NOMO-1 treated with DMSO at 0.1 percent for 48 hours (cell line): ENCODE results near the gene DEDD.

Experiments
- DNase-seq: peaks from one replicate; lab custom pipeline; 2025; ENCODE audit not compliant: unreplicated experiment; lab: John Stamatoyannopoulos, UW

Gene DEDD

DNA sequence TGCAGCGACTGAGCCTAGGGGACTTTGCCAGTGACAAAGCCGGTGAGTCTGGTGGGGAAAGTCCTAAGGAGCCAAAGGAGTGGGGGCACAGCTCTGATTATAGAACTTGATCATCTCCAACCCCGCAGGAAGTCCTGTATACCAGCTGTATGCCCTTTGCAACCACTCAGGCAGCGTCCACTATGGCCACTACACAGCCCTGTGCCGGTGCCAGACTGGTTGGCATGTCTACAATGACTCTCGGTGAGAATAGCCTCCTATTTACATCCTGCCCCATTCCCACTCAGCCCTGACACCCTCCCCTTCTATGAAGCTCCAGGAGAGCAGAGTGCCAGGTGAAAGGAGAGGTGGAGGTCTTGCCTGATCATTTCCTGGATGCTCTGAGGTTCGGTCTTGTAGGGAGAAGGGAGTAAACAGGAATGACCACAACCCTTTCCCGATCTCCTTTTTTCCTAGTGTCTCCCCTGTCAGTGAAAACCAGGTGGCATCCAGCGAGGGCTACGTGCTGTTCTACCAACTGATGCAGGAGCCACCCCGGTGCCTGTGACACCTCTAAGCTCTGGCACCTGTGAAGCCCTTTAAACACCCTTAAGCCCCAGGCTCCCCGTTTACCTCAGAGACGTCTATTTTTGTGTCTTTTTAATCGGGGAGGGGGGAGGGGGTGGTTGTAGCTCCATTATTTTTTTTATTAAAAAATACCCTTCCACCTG is 32.6 kb upstream of the DEDD start:
- DNase-seq: no peak

DNA sequence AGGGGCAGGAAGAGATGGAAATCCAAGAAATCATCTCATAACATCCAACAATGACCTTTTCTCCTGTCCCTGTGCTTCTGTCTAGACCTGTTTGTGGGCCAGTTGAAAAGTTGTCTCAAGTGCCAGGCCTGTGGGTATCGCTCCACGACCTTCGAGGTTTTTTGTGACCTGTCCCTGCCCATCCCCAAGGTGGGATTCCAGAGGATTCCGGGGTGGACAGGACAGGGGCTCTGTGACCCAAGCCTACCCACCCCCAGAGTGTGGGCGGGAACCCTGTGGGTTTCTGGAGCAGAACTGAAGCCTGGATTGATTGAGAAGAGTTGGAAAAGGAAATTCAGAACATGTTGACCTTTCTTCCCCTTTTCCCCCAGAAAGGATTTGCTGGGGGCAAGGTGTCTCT is 31.3 kb upstream of the DEDD start:
- DNase-seq: no peak

DNA sequence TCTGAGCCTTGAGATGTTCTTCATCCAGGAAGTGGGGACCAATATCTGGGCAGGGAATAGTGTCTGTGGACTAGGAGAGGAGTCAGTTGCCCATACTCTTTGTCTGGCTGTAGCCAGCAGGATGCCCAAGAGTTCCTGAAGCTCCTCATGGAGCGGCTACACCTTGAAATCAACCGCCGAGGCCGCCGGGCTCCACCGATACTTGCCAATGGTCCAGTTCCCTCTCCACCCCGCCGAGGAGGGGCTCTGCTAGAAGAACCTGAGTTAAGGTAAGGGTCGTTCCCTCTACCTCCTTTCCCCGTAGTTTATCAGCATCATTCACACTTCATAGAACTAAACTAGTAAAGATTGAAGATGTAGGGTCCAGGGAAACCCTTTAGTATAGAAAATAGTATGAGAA is 30.3 kb upstream of the DEDD start:
- DNase-seq: no peak

DNA sequence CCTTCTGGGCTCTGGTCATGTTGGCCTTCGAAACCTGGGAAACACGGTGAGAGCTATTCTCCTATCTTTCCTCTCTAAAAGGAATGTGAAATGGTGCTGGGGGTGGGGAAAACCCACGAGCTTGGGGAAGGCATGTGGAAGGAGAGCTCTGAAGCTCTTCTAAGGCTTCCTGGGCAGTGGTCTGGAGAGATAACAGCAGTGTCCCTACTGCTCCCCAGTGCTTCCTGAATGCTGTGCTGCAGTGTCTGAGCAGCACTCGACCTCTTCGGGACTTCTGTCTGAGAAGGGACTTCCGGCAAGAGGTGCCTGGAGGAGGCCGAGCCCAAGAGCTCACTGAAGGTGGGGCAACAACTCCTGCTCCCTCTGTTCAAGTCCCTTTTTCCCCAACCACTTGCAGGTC is 29.6 kb upstream of the DEDD start:
- DNase-seq: no peak

DNA sequence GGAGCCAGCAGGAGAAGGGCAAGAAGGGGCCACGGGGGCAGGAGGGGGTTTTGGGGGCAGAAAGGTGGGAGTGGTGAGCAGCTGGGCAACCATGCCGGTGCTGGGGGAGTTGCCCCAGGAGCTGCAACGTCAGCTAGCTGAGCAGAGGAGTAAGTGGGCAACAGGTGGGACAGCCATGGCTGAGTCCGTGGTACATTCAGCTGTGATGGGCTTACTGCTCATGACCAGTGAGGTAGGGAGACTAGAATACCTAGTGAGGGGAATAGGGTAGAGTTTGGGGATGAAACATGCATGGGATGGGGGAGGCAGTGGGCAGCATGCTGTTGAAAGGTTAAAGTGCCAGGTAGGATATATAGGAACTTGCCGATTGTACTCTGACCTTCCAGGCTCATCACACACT is 29.2 kb upstream of the DEDD start:
- no peak for DNase-seq

DNA sequence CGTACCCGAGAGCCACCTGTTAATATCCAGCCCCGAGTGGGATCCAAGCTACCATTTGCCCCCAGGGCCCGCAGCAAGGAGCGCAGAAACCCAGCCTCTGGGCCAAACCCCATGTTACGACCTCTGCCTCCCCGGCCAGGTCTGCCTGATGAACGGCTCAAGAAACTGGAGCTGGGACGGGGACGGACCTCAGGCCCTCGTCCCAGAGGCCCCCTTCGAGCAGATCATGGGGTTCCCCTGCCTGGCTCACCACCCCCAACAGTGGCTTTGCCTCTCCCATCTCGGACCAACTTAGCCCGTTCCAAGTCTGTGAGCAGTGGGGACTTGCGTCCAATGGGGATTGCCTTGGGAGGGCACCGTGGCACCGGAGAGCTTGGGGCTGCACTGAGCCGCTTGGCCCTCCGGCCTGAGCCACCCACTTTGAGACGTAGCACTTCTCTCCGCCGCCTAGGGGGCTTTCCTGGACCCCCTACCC is 28.2 kb upstream of the DEDD start:
- no peak for DNase-seq

DNA sequence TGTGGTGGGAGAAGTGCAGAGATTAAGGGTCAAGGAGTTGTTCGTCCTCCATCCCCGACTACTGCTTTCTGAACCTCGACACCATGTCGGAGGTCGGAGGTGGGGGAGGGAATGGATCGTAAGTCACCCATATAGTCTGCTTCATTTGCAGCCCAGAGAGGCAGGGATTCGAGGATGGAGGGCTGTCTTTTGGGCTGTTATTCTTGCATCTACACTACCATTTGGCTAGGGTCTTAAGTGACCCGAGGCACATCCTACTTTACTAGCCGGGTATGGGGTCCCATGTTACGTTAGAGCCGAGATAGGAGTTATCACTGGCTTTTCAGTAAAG is 27.4 kb upstream of the DEDD start:
- DNase-seq: no peak

DNA sequence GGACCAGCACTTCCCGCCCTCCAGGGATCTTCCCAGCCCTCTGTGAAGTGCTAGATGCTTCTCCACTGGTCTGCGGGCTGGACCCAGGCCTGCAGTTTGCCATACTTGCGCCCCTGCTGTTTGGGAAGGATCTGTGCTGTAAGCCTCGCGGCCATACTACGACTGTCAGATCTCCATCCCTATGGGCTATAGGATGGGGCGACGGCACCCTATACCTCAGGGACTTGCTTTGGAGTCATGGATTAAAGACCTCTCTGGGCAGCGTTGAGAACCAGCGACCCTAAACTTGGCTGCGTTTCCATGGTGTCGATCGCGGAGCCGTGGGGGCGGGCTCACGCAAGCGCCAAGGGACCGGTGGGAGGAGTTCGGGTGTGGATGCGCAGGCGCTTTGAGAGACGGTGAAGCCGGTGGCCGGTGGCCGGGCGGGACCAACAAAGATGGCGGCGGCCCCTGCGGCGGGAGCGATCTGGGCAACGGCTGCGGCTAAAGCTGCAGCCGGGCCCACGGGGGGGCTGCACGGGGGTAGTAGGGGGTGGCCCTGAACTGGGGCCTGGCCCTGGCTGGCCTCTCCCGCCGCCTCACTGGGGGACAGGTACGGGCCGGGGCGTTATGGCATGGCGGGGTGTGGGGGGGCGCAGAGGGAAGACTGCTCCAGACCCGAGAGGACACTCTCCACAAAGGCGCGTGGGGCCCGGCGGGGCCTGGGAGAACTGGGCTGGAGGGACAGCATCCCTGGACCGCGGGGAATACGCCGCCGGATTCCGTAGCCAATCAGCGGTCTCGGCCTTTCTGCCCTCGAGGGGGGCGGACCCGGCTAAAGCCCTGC is 26.8 kb upstream of the DEDD start, which contains the start of gene USP21:
TSS of gene USP21 (plus strand) at position 414 of the 826 bp plus-strand sequence. CDS start 1,141 bp downstream, outside the sequence.
- peak; percentile 85 for DNase-seq

DNA sequence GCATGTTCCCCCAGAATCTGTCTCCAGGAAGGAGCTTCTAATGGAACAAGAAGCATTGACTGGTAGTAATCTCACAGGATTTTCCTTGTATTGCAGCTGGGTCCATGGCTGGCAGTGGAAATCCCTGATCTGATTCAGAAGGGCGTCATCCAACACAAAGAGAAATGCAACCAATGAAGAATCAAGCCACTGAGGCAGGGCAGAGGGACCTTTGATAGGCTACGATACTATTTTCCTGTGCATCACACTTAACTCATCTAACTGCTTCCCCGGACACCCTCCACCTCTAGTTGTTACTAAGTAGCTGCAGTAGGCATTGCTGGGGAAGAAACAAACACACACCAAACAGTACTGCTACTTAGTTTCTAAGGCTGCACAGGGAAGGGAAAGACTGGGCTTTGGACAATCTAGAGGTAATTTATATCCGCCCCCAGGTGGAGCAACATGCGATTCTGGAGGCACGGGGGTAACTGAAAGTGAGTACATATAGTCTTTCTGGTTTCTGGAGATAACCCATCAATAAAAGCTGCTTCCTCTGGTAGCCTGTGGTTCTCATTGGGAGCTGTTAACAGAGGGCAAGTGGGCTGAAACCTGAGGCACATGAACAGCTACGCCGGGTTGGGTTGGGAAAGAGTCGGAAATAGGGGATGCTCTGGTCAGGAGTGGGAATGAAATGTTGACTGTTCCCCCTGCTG is 26.0 kb upstream of the DEDD start:
- no peak for DNase-seq

DNA sequence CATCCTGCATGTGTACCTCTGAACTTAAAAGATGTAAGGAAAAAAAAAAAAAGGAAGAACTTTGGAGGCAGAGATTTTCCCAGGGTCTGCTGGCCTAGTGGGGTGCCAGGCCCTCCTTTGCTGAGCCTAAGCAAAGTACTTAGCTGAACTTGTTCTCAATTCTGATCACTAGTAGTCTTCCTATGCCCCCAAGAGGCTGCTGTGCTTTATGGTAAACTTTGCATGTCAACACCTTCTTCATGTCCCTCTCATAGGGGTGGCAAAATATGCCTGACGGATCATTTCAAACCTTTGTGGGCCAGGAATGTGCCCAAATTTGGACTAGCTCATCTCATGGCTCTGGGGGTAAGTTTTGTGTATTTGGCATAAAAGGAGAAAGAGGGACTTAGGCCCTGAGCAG is 25.4 kb upstream of the DEDD start:
- no peak for DNase-seq

DNA sequence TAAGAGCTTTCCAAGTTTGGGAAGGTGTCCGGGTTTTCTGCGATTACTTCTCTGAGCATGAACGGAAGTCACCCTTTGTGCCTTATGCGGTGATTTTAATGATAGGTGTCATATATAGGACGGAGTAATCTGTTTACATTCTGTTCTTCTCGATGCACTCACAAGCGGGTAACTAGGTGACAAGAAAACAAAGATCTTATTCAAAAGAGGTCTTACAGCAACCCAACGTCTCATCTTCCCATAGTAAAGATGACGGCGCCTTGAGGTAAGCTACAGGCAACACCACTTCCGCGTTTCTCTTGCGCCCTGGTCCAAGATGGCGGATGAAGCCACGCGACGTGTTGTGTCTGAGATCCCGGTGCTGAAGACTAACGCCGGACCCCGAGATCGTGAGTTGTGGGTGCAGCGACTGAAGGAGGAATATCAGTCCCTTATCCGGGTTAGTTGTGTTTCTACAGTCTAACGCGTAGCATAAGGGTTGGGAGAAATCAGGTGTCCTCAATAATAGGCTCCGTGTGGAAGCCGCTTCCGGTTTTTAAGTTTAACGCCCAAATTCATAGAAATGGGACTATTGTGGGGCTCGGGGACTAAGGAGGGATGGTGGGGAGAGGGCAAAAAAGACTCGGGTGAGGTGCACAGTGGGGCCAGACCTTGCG is 21.3 kb upstream of the DEDD start, which contains the start of gene UFC1:
TSS of gene UFC1 (plus strand) at position 297 of the 656 bp plus-strand sequence. CDS start at position 317, 20 bp downstream.
- DNase-seq: peak; percentile 93

DNA sequence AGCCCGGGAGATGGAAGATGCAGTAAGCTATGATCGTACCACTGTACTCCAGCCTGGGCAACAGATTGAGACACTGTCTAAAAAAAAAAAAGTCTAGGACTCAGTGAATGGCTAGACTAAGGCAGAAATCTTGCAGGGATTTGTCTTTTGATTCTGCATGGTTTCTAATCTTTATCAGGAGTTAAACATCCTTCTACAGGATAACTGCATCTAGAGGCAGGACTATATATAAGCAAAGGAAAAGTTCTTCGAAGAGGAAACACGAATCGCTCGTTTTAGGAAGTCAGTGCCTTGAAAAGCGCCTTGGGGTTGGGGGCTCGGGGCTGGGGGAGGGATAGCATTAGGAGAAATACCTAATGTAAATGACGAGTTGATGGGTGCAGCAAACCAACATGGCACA is 20.7 kb upstream of the DEDD start:
- DNase-seq: no peak

DNA sequence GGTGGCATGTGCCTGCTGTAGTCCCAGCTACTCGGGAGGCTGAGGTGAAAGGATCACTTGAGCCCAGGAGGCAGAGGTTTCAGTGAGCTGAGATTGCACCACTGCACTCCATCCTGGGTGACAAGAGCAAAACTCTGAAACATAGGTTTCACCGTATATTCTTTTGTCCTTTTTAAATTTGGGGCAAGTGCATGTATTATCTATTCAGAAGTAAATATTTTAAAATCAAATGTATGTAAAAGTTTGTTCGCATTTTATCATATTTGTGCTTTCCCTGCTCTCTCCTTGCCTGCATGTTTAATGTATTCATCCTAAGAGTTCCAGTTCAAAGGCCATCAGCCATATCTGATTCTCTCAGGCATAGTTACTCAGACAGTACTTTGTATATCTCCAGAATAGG is 13.4 kb upstream of the DEDD start:
- DNase-seq: no peak

DNA sequence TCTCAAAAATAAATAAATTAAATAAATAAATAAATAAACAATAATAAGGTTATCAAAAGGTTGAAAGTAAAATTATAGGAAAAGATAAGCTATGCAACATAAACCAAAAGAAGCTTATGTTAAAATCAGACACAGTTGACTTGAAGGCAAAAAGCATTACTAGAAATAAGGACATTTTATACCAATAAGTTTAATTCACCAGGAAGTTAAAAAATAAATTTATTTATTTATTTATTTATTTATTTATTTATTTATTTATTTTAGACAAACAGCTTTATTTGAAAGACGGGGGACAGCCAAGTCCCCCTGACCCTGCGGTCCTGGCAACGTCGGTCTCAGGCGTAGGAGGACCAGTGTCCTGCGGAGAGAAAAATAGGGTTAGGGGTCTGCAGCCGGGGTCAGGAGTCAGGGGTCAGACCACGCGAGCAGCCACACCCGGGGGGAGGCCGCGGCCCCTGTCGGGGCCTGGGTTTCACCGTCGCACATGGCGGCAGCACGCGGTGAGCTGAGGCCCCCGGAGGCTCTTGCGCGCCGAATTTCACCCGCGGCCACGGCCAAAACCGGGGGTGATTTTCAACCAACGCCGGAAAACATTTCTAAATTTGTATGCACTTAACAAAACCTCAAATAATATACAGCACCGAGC is 8.4 kb upstream of the DEDD start:
- no peak for DNase-seq

DNA sequence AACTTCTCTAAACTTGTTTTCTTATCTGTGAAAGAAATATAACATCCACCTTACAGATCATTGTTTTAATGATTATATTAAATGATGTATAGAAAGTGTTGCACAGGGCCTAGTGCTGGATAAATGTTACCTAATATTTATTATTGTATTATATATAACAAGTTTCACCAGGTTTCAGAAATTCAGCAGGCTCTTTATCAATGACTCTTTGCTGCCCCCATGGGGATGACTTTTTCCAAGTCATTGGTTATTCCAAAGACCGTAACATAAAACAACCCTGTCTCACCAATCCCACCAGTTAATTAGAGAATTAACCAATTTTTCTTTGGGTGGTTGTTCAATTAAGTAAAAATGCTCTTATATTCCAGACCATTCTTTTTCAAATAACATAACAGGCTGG is 7.3 kb upstream of the DEDD start:
- DNase-seq: peak; percentile 38

DNA sequence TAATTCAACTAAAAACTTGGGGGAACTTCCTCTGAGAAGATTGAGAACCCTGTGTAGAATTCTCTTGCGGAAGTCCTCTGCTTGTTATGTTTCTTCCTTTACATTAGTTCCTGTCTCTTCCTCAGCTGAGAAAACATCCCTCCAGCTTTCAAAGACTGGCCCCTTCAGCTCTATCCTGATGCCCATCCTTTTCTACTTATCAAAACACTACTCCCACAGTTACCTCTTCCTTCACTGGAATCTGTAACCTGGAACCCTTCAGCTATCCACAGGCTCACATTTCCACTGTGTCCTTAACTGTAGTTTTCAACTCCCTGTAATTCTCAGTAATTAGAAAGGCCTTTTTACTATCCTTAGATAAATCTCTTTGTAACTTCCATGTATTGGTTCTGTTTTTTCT is 6.0 kb upstream of the DEDD start:
- DNase-seq: peak; percentile 25

DNA sequence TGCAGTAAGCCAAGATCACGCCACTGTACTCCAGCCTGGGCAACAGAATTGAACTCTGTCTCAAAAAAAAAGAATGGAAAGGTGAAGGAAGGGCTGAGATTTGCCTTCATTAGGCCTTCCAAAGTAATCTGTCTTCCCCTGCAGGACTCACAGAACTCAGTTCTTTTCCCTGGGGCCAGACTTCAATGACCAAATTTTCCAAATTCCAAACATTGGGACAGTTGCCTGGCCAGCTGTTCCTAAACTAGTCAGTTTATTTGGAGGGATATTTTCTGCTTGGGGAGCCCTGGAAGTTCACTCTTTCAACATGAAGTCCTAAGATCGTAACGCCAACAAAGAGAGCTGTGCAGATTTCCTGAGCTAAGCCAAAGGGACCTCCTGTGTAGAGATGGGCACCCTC is 5.4 kb upstream of the DEDD start:
- DNase-seq: no peak

DNA sequence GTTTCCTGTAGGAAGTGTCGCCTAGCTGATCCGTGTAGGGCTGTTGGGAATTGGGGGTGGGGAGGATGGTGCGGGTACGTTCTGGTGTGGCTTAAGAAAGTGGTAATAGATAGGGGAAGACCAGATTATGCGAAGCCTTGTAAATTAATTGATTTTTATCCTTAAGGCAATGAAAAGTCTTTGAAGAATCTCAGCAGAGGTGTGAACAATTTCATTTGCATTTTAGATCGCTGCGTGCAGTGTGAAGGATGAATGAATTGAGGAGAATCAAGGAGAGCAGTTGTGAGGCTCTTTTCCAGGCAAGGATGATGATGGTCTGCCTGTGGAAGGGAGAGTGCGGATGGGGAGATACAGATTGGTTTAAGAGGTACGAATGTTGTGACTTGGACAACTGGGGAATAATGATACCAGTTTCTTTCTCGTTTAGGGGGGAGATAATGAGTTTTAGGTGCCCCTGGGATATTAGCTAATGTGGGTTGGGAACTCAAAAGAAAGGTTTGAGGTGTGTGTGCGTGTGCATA is 813 bp upstream of the DEDD start:
- DNase-seq: no peak

DNA sequence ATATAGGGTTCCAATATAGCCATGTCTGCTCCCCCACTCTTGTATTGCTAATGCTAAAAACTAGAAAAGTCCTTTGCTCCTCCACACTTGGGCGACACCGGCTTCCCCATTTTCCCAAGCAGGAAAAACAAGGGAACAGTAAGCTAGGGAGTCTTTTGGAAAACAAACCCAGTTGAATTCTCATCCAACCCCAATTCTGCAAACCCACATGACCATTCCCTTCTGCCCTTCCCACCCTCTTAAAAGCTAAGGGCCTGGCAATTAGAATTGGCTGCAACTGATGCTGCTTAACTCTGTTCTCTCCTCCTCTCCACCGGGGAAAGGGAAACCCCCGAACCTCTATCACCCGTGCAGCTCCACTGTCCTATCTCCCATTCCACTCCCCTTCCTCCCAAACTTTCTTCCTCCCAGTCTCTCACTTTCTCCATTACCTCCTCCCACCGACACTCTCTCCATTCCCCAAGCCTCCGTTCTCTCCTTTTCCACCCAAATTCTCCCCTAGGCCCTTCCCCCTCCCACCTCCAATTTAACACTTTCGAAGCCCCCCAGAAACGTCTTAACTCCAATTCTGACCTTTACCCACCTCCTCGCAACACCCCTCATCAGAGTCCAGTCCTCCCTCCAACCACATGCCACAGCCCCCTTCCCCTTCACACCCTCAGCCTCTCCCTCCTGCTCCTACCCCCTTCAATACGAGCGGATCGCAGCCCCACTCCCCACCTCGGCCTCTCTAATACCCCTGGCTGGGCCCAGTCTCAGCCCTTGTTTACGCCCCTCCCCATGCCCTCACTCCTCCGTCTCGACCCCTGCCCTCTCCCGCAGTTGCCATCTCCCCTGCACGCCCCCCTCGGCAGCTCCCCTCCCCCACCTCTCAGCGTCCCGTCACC is 701 bp downstream of the DEDD start:
- no peak for DNase-seq

DNA sequence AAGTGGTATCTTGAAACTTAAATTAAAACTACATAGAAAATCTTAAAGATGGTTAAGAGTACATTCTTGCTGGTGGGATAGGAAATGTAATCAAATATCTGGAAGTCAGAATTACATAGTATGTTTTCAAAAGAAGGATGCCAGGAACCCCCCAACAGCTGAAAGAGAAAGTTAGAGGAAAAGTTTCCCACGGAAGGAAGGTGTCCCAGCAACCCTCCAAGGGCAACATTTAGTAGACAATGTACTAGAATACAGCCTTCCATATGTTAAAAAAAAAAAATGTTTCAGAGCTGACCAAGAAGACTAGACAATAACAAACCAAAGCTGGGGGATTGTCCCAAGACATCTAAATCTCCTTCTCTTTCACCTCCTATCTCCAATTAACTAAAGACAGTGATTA is 2.2 kb downstream of the DEDD start:
- DNase-seq: no peak
